Glomerular endothelial cell (primary cell): ENCODE results near the gene PTX4. TPM values are rescaled to one million over a fixed set of nuclear protein-coding genes. Genes with fewer than 3 reads are reported as not detected.

Experiments
- DNase-seq: peaks from one replicate; pipeline ENCODE4 v3.0.0-alpha.2; 2011; ENCODE audit warnings: low read depth, low spot score; ENCODE audit errors: extremely low read depth
- total RNA-seq: library from RNA; depleted of rRNA; stranded (reverse); fragments of >200 nt; gene quantifications from 2 replicates; pipeline ENCODE4 v1.2.3, GENCODE V29; 2015

The PTX4 gene
- total RNA-seq, 1 donor from 2014 or later: 0.18 TPM

GRCh38 chr16:1464894-1465566 is 23.7 kb downstream of the PTX4 start:
- DNase-seq: no peak

GRCh38 chr16:1464196-1464893 is 24.4 kb downstream of the PTX4 start:
- no peak for DNase-seq

GRCh38 chr16:1461146-1461545 is 27.6 kb downstream of the PTX4 start:
- DNase-seq: no peak

- DNase-seq: no peak
These were observed 28.1 kb downstream of the PTX4 start for GRCh38 chr16:1460602-1461138.

- no peak for DNase-seq
These were observed 28.8 kb downstream of the PTX4 start for GRCh38 chr16:1459967-1460366.

- DNase-seq: no peak
These were observed 29.8 kb downstream of the PTX4 start for GRCh38 chr16:1458977-1459341.

- no peak for DNase-seq
These were observed 30.3 kb downstream of the PTX4 start for GRCh38 chr16:1458336-1458976.

GRCh38 chr16:1457489-1458245 is 31.1 kb downstream of the PTX4 start:
- DNase-seq: no peak

- no peak for DNase-seq
These were observed 31.8 kb downstream of the PTX4 start for GRCh38 chr16:1456951-1457350.

GRCh38 chr16:1455190-1456171 is 33.3 kb downstream of the PTX4 start:
- DNase-seq: no peak

- DNase-seq: no peak
These were observed 34.2 kb downstream of the PTX4 start for GRCh38 chr16:1454561-1454960.

- no peak for DNase-seq
These were observed 35.4 kb downstream of the PTX4 start for GRCh38 chr16:1453316-1453715.

- no peak for DNase-seq
These were observed 36.2 kb downstream of the PTX4 start for GRCh38 chr16:1452530-1452929.

- no peak for DNase-seq
These were observed 36.9 kb downstream of the PTX4 start for GRCh38 chr16:1451702-1452392.

- DNase-seq: no peak
These were observed 37.9 kb downstream of the PTX4 start for GRCh38 chr16:1450841-1451240.

- no peak for DNase-seq
These were observed 38.5 kb downstream of the PTX4 start for GRCh38 chr16:1450218-1450617.

GRCh38 chr16:1449201-1449788 is 39.4 kb downstream of the PTX4 start:
- DNase-seq: no peak

GRCh38 chr16:1448536-1449116 is 40.1 kb downstream of the PTX4 start:
- no peak for DNase-seq

GRCh38 chr16:1447965-1448364 is 40.8 kb downstream of the PTX4 start:
- no peak for DNase-seq
